ENCODE results near the gene IQGAP2. TPM values are rescaled to one million over a fixed set of nuclear protein-coding genes. Genes with fewer than 3 reads are reported as not detected.

Gene IQGAP2
- total RNA-seq, 1 donor from 2014 or later: 1.3 TPM

DNA sequence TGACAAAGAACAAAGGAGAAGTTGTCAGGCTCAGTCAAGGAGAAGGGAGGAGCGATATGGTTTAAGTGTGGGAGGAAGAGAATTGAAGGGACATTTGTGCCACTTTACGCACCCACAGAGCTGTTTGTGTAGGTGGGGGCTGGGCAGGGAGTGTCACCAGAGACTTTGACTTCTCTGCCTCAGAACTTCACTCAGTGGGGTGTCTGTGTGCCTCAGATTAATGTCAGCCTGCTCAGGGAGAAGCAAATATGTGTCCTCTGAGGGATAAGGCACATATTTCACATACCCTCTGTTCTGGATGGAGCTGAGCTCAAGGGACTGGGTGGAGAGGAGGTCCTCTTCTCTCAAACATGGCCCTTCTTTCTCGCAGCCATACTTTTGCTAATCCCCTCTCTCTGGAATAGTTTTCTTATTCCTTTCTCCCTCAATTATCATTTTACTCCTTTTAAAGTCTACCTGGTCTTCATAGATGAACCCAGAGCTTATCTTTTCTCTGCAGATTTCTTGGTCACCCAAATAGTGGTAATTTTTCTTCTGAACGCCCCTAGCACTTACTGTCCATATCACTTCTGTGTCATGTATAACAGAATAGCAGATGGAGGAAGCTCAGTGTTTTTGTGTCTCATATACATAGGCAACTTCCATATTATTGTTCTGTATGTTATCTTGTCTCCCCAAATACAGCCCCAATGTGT, 77.0 kb downstream of the IQGAP2 start:
- TF ChIP-seq, protein P1, sequence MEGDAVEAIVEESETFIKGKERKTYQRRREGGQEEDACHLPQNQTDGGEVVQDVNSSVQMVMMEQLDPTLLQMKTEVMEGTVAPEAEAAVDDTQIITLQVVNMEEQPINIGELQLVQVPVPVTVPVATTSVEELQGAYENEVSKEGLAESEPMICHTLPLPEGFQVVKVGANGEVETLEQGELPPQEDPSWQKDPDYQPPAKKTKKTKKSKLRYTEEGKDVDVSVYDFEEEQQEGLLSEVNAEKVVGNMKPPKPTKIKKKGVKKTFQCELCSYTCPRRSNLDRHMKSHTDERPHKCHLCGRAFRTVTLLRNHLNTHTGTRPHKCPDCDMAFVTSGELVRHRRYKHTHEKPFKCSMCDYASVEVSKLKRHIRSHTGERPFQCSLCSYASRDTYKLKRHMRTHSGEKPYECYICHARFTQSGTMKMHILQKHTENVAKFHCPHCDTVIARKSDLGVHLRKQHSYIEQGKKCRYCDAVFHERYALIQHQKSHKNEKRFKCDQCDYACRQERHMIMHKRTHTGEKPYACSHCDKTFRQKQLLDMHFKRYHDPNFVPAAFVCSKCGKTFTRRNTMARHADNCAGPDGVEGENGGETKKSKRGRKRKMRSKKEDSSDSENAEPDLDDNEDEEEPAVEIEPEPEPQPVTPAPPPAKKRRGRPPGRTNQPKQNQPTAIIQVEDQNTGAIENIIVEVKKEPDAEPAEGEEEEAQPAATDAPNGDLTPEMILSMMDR (conservative IDR thresholded peaks at IDR 0.05; ENCODE audit: low read depth, low read length): no peak
- H3K4me3 ChIP-seq (ENCODE audit: low read depth, low read length): no peak overlapping the region
- DNase-seq (ENCODE audit: low read depth): no peak

DNA sequence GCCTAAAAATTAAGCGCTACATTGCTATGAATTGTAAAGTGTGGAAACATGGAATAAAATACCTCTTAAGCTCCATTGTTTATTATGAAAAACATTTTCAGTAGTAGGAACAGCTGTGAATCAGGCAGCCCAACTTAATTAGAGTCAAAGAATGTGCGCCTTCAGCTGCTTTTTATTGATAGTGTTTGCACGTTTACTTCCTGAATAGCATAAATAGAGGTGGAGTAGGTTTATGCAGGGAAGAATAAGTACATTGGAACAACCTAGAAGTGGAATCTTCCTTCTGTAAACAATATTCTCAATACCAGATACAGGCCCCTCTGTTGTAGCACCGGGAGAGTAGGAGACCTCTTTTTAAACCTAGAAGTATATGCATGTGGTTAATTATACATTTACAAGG, 79.9 kb downstream of the IQGAP2 start:
- no peak overlapping the region for H3K4me3 ChIP-seq (ENCODE audit: low read depth, low read length)
- no peak for DNase-seq (ENCODE audit: low read depth)
- TF ChIP-seq, protein P1 (conservative IDR thresholded peaks at IDR 0.05; ENCODE audit: low read depth, low read length): no peak

DNA sequence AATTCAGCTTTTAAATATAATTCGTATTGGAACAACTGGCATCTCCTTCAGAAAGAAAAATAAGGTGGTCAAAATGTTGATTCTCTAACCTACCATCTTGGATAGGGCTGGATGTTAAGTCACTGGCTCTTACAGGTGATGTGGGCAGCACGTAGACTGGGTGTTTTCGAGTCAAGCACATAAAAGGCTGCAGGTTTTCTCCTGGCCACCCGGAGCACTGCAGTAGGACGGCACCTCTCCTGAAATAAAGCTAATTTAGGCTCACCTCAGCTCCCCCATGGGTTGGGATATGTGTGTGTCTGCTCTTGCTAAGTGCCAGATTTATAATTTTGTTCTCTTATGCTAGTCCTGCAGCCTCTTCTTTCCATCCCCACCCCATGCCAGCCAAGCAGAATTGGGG, 80.3 kb downstream of the IQGAP2 start:
- no peak for DNase-seq (ENCODE audit: low read depth)
- TF ChIP-seq, protein P1 (conservative IDR thresholded peaks at IDR 0.05; ENCODE audit: low read depth, low read length): no peak
- no peak overlapping the region for H3K4me3 ChIP-seq (ENCODE audit: low read depth, low read length)

DNA sequence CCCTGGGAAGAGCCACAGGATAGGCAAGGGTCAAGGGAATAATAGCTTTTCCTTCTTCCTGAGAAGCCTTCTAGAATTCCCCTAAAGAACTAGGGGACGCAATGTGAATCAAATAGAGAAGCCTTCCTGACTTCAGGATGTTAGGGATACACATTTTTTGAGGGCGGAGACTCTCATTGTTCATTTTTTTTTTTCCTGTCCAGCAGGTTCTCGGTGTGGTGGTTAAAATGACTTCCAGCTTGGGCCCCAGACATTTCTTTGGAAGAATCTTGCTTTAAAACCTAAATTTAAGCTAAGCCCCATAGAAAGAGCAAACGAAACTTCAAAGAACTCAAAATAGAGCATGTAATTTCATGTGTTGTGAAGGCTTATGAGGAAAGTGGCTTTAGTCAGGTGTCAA, 80.8 kb downstream of the IQGAP2 start:
- TF ChIP-seq, protein P1 (conservative IDR thresholded peaks at IDR 0.05; ENCODE audit: low read depth, low read length): no peak
- DNase-seq (ENCODE audit: low read depth): no peak
- H3K4me3 ChIP-seq (ENCODE audit: low read depth, low read length): no peak overlapping the region

DNA sequence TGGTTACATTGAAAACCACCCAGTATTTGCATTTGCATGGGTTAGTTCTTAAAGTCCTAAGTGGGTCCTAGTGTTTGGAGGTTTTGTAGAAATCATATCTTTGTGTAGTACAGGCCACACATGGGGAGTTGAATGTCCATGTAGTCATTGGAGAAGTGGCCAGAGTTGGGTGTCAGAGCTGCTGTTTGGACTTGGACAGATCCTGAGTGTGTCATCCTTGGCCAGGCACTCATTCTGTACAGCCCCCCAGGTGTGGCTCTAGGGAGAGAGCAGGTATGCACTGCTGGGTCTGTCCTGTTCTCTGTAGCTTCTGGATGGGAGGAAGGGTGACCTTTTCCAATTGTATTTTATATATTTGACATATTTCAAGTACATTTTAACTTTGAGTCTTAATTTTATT, 82.4 kb downstream of the IQGAP2 start:
- no peak overlapping the region for H3K4me3 ChIP-seq (ENCODE audit: low read depth, low read length)
- TF ChIP-seq, protein P1 (conservative IDR thresholded peaks at IDR 0.05; ENCODE audit: low read depth, low read length): no peak
- no peak for DNase-seq (ENCODE audit: low read depth)

DNA sequence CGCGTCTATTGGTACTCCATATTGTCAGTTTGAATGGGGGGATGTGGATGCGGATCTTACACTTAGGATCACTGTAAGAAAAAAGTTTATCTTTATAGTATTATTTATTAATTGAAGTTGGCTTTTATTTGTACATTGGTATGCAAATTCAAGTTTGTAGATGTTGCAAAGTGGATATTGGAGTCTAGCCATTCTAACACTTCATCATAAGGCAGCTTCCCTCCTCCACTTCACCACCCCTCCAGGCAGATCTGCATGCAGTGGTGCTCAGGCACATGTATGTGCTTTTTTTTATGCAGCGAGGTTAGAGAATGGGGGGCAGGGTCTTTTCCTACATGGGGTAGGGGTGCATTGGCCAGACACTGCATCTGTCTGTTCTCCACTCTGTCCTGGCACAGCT, 84.3 kb downstream of the IQGAP2 start:
- TF ChIP-seq, protein P1 (conservative IDR thresholded peaks at IDR 0.05; ENCODE audit: low read depth, low read length): no peak
- DNase-seq (ENCODE audit: low read depth): no peak
- no peak overlapping the region for H3K4me3 ChIP-seq (ENCODE audit: low read depth, low read length)

DNA sequence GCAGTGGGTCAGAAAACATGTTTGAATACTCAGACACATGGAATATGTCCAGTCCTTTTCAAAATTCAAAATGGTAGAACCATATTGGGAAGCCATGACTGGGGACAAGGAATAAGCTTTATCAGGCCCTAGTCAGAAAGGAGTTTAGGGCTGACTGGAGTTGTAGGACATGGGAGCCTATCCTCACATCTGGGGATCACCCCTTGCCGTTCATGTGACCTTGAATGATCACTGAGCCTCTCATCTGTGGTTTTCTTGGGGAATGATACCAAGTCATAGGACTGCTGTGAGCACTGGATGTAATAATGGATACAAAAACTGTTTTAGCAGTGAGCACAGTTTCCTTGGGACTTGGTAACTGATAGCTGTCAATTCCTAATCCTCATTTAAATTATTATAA, 84.7 kb downstream of the IQGAP2 start:
- no peak overlapping the region for H3K4me3 ChIP-seq (ENCODE audit: low read depth, low read length)
- TF ChIP-seq, protein P1 (conservative IDR thresholded peaks at IDR 0.05; ENCODE audit: low read depth, low read length): no peak
- DNase-seq (ENCODE audit: low read depth): no peak
